Renal cortex interstitium (tissue), 11 donors: Measurements from ENCODE around the gene LUZP1. TPM values are rescaled to one million over a fixed set of nuclear protein-coding genes. Genes with fewer than 3 reads are reported as not detected.

Experiments
- DNase-seq, 11 donors: peaks; one replicate each; pipeline ENCODE4 v3.0.0-alpha.2; 2013; ENCODE audit warnings: low read depth in 9 of 11, low spot score in 4 of 11; ENCODE audit errors: extremely low read depth in 1 of 11
- polyA plus RNA-seq, 3 donors: library from polyadenylated mRNA; unstranded; fragments of 120-200 nt; gene quantifications; one replicate each; pipeline ENCODE4 v1.2.1, GENCODE V29; 2013; ENCODE audit not compliant: insufficient read length in 3 of 3

LUZP1 gene
- polyA plus RNA-seq, 3 donors = 30.7 to 34.8 (median 33.5) TPM

DNA sequence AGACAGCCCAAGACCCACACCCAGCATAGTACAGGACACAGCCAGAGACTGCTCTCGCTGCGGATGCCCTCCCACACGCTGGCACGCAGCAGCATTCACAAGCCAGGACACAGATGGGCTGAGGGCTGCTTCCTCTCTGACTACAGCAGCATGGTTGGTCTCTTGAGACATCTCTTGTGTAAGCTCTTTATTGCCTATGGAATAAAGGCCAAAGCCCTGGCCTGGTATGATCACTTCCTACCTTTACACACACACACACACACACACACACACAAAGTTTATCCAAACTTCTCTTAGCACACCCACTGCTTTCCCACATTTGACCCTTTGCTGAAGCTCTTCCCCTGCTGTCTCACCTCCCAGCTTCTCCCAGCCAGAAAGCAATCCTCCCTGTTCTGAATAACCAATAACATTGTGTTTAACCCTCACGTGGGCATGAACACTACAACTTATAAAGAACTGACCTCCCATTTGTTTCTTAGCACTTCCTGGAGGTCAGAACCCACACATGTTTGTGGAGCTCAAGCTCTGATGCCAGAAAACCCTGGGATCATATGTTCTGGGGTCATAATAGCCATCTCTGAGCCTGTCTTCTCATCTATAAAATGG is 1.2 kb upstream of the LUZP1 start:
- DNase-seq = no peak

DNA sequence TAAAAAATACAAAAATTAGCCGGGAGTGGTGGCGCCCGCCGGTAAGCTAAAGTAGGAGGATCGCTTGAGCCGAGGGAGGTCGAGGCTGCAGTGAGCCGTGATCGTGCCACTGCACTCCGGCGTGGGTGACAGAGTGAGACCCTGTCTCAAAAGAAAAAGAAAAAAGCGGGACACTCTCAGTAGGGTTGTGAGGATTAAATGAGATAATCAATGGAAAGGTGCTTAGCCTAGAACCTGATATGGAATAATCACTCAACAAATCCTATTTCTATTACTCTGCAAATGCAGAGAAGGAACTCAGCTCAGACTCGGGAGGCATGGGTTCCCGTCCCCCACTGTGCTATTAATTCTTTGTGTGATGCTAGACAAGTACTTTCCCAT is 529 bp upstream of the LUZP1 start:
- no peak for DNase-seq

DNA sequence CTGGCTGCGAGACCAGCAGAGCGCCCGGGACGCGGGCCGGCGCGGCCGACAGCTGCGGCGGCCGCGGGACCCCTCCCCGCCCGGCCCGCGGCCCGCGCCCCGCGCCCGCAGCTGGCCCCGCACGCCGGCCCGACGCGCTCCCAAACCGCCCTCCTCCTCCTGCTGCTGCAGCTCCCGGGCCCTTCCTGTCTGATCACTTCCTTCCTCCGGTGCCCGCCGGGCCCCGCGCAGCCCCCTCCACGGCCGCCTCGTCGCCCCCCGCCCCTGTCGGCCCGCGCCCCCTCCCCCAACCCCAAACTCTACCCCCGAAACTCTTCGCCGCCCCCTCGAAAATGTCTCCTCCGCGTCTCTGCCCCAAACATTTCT is 594 bp downstream of the LUZP1 start:
- DNase-seq = no peak

DNA sequence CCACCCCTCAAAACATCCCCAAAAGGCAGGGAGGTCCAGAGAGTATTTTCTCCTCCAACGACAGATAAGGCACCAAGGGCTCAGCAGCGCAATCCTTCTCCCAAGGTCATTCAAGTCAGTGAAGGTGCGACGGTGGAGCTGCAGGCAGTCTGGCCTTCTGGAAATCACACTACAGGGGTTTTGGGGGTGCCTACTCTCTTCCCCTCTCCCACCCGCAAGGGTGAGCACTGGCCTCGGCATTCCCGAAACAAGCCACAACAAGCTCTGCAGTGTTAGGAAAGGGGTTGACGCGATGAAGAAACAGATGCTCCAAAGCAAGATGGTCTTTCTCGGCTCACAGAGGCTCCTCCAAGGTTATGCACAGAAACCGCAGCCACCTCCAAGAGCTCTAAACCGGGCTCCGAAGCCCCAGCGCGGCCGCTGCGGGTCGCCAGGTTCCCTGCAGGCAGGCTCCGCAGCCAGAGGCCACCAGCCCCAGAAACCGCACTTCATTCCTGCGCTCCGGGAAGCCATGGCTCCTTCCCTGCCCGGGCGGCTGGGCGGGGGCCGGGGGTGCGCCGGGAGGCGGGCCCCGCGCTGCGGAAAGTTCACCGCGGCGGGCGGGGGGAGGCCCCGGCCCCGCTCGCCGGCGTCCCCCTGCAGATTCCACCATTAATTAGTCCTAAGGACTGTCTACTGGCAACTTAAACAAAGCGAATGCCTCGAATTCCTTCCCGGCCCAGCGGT is 1.1 kb downstream of the LUZP1 start:
- DNase-seq = peak in 4 of 11 donors; percentile 29 to 43 (median 38)

DNA sequence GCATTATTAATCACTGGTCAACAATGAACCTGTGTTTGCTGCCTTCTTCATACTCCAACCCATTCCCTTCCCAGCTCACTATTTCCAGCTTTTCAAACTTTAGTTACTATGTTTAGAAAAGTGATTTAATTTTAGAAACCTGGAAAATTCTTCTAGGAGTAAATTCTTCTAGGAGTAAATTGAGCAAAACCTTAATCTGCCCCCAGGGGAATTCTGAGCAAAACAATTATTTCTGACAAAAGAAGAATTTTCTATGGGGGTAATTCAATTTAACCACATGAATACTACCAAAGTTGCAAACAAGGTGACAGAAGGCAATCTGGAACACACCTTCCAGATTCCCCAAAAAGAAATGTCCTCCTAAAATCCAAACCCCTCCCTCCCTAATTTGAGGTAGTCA is 1.8 kb downstream of the LUZP1 start:
- DNase-seq = no peak

DNA sequence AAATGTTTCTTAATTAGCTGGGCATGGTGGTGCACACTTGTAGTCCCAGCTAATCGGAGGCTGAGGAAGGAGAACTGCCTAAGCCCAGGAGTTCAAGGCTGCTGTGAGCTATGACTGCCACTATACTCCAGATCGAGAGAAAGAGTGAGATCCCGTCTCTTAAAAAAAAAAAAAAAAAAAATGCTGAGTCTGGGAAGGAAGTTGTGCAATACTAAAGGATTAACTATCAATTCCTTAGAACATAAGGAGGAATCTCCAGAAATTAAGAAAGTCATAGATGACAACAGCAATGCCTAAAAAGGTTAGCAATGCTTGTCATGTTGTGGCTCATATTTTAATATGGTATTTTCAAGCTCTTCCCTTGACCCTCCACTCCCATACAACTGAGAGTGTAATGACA is 5.3 kb downstream of the LUZP1 start:
- DNase-seq = no peak

DNA sequence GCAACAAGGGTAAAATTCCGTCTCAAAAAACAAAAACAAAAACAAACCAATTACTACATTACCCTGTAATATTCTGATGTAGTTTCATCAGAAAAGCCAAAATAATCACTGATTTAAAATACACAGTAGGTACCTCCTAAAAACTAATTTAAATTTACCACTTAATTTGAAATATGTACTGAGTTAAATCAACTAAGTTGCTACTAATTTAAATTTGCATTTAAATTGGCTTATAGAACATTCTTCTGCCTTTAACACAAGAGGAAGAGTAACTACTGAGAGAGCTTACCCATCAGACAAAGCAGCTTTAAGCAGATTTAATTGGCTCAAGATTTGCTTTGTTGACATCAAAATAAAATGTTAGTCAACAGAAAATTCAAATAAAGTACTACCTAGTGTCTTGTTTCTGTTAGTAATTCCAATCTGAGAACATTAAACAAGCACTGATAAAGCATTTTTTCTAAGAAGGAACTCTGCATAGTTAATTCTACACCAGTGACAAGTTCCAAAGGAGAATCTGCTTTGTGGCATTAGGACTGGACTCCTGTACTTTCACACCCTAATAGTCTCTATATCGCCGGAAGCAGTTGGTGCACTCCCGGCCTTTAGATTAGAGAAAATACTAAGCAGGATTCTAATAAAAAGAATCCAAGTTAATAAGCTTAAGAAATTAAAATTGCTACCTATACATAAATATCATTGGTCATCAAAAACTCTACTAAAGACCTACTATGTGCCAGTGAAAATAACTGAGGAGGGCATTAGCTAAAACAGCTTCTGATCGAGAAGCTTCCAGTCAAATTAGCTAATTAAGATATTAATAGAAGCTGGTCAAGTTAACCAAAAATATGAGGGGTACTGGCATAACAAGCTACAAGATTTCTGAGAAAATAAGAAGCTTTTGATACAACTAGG is 8.4 kb downstream of the LUZP1 start:
- DNase-seq = no peak

DNA sequence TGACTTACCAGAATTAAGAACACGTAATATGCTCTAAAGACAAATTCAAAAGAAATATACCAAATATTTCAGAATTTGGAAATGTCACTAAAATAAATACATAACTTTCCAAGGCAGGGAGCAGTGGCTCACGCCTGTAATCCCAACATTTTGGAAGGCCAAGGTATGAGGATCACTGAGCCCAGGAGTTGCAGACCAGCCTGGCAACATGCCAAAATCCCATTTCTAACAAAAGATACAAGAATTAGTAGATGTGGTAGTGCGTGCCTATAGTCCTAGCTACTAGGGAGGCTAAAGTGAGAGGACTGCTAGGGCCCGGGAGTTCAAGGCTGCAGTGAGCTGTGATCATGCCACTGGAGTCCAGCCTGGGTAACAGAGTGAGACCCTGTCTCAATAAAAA is 11.7 kb downstream of the LUZP1 start:
- no peak for DNase-seq

DNA sequence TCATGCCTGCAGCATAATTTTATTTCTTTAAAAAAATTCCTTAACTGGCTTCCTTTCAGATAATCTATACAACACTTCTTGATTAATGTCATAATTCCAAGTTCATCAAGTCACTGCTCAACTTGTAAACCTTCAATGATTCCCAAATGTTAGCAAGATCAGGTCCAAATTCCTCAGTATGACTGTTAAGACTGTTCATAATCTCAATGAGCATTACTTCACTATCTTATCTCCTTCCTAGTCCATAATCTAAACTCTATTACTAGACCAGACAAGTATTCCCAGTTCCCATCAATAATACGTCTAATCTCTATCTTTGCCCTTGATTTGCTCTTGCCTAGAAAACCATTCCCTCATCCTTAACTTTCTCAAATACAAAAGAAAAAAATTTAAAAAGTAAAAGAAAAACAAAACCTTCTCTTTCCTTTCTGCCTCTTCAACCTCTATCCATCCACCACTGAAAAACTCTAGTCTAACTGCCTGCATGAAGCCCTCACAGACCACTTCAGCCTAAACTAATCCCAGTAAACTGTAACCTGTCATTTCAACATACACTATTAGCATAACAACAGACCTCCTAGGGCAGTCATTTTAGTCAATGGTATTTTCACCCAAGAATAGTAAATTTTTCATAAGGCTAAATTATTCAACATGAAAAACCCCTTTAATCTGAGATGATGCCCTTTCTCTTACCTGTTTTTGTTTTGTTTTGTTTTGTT is 15.5 kb downstream of the LUZP1 start:
- DNase-seq = no peak

DNA sequence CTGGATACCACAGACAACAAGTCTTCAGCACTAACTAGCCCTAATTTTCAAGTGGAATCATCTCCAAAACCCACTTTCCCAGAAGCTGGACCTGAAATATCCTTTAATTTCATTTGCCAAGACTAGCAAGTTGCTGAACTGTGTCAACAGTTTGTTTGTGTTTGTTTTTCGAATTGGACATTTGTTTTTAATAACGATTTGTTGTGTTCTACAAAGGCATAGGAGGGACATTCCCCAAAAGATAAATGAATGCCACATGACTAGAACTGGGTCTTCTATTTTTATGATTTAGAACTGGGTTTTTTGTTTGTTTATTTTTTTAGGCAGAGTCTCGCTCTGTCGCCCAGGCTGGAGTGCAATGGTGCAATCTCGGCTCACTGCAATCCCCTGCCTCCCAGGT is 17.9 kb downstream of the LUZP1 start:
- no peak for DNase-seq

DNA sequence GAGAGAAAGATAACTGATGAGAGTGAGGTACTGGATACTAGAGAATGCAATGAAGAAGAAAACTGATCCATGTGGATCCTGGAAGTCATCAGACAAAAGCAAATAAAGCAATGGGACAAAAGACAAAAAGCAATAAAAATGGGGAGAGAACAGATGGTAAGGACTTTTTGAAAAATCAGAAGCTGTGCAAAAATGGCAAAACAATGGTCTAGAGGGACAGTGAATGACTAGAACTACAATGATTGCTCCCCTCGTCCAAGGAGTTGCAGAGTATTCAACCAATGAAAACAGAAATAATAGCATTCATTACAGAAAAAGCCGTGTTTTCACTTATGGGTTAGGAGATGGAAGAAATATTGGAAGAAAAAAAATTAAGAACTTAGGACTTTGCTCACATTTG is 18.5 kb downstream of the LUZP1 start:
- DNase-seq = no peak

DNA sequence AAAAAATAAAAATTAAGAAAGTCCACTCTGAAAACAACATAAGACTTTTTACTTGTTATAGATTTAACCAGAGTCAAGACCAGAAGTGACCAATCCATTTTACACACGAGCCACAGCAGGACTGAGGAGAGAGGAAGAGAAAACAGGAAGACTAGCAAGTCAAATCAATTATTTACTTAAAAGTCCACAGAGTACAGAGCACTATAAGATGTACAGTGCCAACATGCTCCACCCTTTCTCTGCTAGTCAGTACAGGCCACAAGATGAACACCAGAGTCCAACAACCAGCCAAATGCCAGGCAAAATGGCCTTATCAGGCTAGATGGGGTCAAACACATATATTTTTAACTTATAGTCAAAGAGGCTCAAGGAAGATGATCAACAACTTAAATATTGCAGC is 19.5 kb downstream of the LUZP1 start:
- no peak for DNase-seq

DNA sequence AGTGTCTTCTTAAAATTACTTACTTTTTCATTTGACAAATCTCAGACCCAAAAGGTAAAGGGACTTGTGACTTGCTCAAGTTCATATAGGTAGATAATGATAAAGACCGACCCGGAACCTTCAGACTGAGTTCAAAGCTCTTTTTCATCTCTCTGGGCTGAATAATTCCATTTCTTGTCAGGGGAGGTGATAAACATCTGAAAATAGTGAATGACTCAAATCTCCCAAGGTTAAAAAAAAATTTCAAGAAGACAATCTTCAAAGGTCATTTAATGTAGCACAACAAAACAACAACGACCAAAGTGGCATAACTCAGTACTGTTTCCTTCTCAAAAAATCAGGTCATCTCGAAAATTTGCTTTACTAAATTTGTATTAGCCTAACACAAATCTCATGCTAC is 20.6 kb downstream of the LUZP1 start:
- DNase-seq = no peak

DNA sequence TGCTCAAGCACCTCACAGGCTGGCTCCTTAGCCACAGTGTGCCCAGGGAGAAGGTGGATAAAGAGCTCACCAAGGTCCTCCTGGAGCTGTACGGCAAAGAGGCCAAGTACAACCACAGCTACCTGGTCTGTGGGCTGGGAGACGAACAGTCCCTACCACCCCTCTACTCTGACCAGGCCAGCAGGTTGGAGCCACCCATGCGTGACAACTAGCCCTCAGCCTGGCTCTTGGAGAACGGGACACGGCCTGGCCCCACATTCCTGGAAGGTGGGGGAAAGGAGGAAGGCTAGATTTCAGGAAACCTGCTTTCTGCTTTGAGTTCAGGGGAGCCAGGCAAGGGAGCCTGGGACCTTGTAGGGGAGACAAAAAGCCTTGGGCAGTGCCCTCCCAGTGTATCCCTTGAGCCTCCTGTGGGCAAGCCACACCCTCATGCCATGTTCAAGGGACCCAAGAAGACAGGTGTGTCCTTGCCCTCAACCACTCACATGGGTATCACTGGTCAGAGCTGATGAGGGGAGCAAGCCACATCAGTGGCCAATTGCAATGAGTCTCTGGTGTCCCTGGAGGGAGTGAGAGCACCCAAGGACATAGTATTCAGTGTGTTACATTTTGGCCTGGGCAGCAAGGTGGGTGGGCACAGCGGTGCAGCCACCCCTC is 27.6 kb downstream of the LUZP1 start:
- DNase-seq = no peak

DNA sequence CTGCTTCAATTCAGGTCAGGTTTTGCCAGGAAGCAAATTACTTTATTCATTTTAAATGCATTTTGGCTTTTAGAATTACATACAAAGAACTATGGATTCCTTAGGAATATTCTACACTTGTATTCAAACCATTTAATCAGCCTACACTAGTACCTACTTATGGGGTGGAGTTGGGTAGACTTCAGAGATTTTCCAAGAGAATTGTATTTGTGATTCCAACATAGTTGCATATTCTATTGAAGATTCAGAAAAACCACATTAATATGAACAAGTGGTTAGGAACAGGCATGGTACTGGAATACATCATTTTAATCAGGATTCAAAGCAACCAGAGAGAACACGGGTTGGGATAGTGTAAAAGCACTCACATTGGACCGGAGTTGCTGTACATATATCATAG is 33.4 kb downstream of the LUZP1 start:
- DNase-seq = no peak

DNA sequence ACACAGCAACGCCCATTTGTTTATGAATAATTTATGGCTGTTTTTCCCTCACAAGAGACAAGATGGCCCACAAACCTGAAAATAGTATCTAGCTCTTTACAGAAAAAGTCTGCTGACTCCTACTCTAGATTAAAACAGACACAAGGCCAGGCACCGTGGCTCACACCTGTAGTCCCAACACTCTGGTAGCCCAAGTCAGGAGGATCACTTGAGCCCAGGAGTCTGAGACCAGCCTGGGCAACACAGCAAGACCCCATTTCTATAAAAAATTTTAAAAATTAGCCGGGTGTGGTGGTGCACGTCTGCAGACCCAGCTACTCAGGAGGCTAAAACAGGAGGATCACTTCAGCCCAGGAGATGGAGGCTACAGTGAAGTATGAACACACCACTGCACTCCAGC is 34.6 kb downstream of the LUZP1 start:
- DNase-seq = no peak

DNA sequence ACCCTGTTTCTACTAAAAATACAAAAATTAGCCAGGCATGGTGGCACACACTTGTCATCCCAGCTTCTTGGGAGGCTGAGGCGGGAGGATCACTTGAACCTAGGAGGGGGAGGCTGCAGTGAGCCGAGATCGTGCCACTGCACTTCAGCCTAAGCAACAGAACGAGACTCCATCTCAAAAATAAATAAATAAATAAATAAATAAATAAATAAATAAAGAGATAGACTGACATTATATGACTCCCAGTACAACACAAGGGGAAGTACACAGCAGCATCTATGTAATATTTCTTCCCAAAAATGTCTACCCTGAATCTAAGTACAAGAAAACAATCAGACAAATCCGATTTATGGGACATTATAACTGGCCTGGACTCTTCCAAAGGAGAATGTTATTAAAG is 35.1 kb downstream of the LUZP1 start:
- DNase-seq = no peak

DNA sequence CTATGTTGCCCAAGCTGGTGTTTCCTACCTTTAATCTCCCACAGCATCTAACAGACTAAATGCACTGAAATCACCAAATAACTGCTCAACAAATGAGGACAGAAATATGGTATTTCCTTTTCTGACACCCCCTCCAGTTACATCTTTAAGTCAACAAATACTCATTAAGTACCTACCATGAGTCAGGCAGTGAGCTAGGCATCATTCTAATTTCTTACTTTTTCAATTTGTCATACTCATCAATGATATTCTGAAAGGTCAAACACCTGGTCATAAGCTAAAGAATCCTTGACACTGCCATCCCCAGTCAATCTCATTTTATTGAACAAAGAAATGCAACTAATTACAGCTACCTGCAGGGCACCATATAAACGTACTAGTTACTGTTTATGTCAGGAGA is 36.6 kb downstream of the LUZP1 start:
- no peak for DNase-seq

DNA sequence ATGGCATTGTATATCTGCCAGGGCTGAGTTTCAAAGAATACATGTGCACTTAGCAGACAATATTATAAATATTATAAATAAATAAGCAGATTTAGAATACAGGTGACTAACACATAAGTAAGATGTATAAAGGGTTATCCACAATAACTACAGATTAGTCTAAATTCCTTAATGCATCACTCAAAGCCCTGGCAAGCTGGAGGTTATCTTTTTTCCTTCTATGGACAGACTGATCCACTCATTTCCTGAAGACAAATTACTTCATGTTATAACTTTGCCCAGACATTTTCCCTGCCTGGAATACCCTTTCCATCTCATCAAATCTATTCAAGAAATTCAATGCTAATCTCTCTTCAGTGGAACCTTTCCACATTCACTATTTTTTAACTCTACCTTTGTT is 38.8 kb downstream of the LUZP1 start:
- DNase-seq = no peak
